Measurements from ENCODE around the gene TBC1D1.

Gene TBC1D1

DNA sequence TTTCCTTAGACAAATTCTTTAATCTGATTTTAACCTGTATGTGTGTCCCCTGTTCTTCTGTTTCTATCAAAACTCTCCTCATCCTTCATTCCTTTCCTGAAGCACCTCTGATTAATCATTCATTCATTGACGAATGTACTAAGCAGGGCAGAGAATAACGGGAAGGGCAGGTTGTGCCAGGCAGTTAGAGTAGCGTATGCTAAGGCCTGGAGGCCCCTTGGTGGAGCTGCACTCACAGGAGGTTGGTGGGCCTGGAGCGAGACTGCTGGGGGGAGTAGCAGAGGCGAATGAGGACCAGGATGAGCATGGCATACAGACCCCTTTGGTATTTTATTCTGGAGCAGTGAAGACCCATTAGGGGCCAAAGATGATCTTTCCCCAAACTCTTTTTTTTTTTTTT, 91.9 kb downstream of the TBC1D1 start:
- Histone ChIP-seq H3K4me2 (ENCODE audit: low read length) (peak overlapping the region; percentile 85), H3K27me3 (ENCODE audit: insufficient read depth, low read length) (no peaks in the 10 kb centered on the region), H3K4me3 (ENCODE audit: low read depth, low read length, poor library complexity, severe bottlenecking) (peak overlapping the region; percentile 70), H4K20me1 (ENCODE audit: insufficient read depth, low read length) (no peaks in the 10 kb centered on the region), H3K36me3 (ENCODE audit: insufficient read depth, low read length) (peaks cover 30% of the 10 kb centered on the region), H3K79me2 (ENCODE audit: insufficient read depth, low read length) (peaks cover 96% of the 10 kb centered on the region), H3K9me3 (ENCODE audit: low read length) (no peaks in the 10 kb centered on the region), H3K27ac (ENCODE audit: low read depth, low read length, poor library complexity, severe bottlenecking) (peak overlapping the region; percentile 100), H3K9ac (ENCODE audit: low read length) (peak overlapping the region; percentile 99), H3K4me1 (ENCODE audit: insufficient read depth, low read length, severe bottlenecking) (peaks cover 91% of the 10 kb centered on the region), H3K9me2 (ENCODE audit: low read depth, low read length) (no peaks in the 10 kb centered on the region), H2AFZ (ENCODE audit: low read length) (no peak overlapping the region), H3F3A (ENCODE audit: insufficient read depth, low read length) (0 out of 2 replicates have a peak, but pooled peaks cover 8% of the 10 kb centered on the region)
- no peak for TF ChIP-seq EZH2 (IDR thresholded peaks at IDR 0.05; ENCODE audit: borderline replicate concordance, low read length)
- TF ChIP-seq, protein P1, sequence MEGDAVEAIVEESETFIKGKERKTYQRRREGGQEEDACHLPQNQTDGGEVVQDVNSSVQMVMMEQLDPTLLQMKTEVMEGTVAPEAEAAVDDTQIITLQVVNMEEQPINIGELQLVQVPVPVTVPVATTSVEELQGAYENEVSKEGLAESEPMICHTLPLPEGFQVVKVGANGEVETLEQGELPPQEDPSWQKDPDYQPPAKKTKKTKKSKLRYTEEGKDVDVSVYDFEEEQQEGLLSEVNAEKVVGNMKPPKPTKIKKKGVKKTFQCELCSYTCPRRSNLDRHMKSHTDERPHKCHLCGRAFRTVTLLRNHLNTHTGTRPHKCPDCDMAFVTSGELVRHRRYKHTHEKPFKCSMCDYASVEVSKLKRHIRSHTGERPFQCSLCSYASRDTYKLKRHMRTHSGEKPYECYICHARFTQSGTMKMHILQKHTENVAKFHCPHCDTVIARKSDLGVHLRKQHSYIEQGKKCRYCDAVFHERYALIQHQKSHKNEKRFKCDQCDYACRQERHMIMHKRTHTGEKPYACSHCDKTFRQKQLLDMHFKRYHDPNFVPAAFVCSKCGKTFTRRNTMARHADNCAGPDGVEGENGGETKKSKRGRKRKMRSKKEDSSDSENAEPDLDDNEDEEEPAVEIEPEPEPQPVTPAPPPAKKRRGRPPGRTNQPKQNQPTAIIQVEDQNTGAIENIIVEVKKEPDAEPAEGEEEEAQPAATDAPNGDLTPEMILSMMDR (IDR thresholded peaks at IDR 0.05; ENCODE audit: low read length), result peak; percentile 14; the same call in 1 of the 2 replicates

DNA sequence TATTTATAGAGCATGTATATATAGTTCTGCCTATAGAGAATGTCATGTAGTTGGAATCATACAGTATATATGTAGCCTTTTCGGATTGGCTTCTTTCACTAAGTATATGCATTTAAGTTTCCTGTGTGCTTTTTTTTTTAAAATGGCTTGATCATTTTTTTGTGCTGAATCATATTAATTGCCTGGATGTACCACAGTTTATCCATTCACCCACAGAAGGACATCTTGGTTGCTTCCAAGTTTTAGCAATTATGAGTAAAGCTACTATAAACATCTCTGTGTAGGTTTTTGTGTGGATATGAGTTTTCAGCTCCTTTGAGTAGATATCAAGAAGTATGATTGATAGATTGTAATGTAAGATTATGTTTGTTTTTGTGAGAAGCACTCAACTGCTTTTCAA, 93.1 kb downstream of the TBC1D1 start:
- Histone ChIP-seq H3K27ac (ENCODE audit: low read depth, low read length, poor library complexity, severe bottlenecking) (peak overlapping the region; percentile 100), H3F3A (ENCODE audit: insufficient read depth, low read length) (0 out of 2 replicates have a peak, but pooled peaks cover 9% of the 10 kb centered on the region), H2AFZ (ENCODE audit: low read length) (no peak overlapping the region), H3K4me3 (ENCODE audit: low read depth, low read length, poor library complexity, severe bottlenecking) (peak overlapping the region; percentile 5), H3K36me3 (ENCODE audit: insufficient read depth, low read length) (peaks cover 42% of the 10 kb centered on the region), H3K79me2 (ENCODE audit: insufficient read depth, low read length) (peaks cover 94% of the 10 kb centered on the region), H3K9me2 (ENCODE audit: low read depth, low read length) (no peaks in the 10 kb centered on the region), H3K27me3 (ENCODE audit: insufficient read depth, low read length) (no peaks in the 10 kb centered on the region), H3K9me3 (ENCODE audit: low read length) (no peaks in the 10 kb centered on the region), H3K9ac (ENCODE audit: low read length) (no peak overlapping the region), H4K20me1 (ENCODE audit: insufficient read depth, low read length) (no peaks in the 10 kb centered on the region), H3K4me2 (ENCODE audit: low read length) (peak overlapping the region; percentile 85; the same call in 1 of the 2 replicates), H3K4me1 (ENCODE audit: insufficient read depth, low read length, severe bottlenecking) (peaks cover 100% of the 10 kb centered on the region)
- no peak for TF ChIP-seq EZH2 (IDR thresholded peaks at IDR 0.05; ENCODE audit: borderline replicate concordance, low read length)
- TF ChIP-seq, protein P1 (IDR thresholded peaks at IDR 0.05; ENCODE audit: low read length), result no peak

DNA sequence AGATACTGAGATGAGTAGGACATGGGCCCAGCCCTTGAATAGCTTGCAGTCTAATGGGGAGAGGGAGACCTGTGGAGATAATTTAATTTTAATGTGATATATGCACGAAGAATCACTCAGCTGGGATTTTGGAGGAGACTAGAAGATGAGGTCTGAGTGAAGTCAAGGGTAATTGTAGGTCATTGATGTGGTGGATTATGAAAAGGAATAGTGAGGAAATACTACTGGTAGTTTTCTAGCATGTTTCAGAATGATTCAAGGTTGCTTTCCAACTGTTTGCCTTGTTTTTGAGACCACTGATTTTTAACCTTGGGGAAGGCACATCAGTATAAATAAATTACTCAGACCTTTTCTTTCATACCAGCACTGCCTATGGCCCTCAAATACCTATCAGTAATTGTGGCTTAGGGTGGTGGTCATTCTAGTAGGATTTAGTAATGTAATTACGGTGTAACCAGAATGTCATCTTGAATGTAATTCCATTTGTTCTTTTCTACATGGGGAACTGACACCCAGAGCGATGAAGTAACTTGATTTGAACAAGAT, 94.9 kb downstream of the TBC1D1 start:
- peaks cover 100% of the 10 kb centered on the region for H3K4me1 ChIP-seq (ENCODE audit: insufficient read depth, low read length, severe bottlenecking)
- H3K4me3 ChIP-seq (ENCODE audit: low read depth, low read length, poor library complexity, severe bottlenecking), result peak overlapping the region; percentile 16
- TF ChIP-seq, protein P1 (IDR thresholded peaks at IDR 0.05; ENCODE audit: low read length), result no peak
- TF ChIP-seq EZH2 (IDR thresholded peaks at IDR 0.05; ENCODE audit: borderline replicate concordance, low read length), result no peak
- H3K9me2 ChIP-seq (ENCODE audit: low read depth, low read length), result no peaks in the 10 kb centered on the region
- H3K36me3 ChIP-seq (ENCODE audit: insufficient read depth, low read length), result peaks cover 40% of the 10 kb centered on the region
- peak overlapping the region; percentile 100 for H3K27ac ChIP-seq (ENCODE audit: low read depth, low read length, poor library complexity, severe bottlenecking)
- H2AFZ ChIP-seq (ENCODE audit: low read length), result no peak overlapping the region
- H3K27me3 ChIP-seq (ENCODE audit: insufficient read depth, low read length), result no peaks in the 10 kb centered on the region
- peak overlapping the region; percentile 57 for H3K4me2 ChIP-seq (ENCODE audit: low read length)
- H4K20me1 ChIP-seq (ENCODE audit: insufficient read depth, low read length), result no peaks in the 10 kb centered on the region
- no peaks in the 10 kb centered on the region for H3K9me3 ChIP-seq (ENCODE audit: low read length)
- 0 out of 2 replicates have a peak, but pooled peaks cover 9% of the 10 kb centered on the region for H3F3A ChIP-seq (ENCODE audit: insufficient read depth, low read length)
- H3K9ac ChIP-seq (ENCODE audit: low read length), result peak overlapping the region; percentile 46
- H3K79me2 ChIP-seq (ENCODE audit: insufficient read depth, low read length), result peaks cover 83% of the 10 kb centered on the region
